Posterior vena cava (tissue), 2 donors: ENCODE data around the gene SLC20A1. TPM values are rescaled to one million over a fixed set of nuclear protein-coding genes. Genes with fewer than 3 reads are reported as not detected.
"Not testable (repeated sequence)": the region's sequence is repeated elsewhere in the genome, so short reads cannot be mapped to it uniquely, and the experiment has no call there.

ENCODE experiments used
- DNase-seq: peaks from one replicate; pipeline ENCODE4 v3.0.0-alpha.2; 2020; ENCODE audit warnings: low spot score
- intact Hi-C, 2 donors: fragments of 100-400 bp; cut with DNase I; formaldehyde crosslinking; loops; one replicate each; pipeline versions ENCODE4 v1.14.1 to v1.14.2; 2022 to 2023
- total RNA-seq, 2 donors: library from RNA; stranded (reverse); fragmentation: NEBNext Ultra II Directional; extraction: Animal tissue kit (Norgen Biotek cat#: 25700); gene quantifications; one replicate each; pipeline ENCODE4 v1.2.1, GENCODE V29; 2021
- donor health status: DM: yes; HTN: yes; CAD: no.
- donor health status: DM: yes; HTN: yes; CAD: no.

Gene SLC20A1
- total RNA-seq, 2 donors from 2014 or later: 41.0 to 43.6 TPM

- intact Hi-C loops: no loop called here
- DNase-seq: peak; percentile 90
Measured at GRCh38 chr2:112690853-112691401, 45.2 kb downstream of the SLC20A1 start.

- DNase-seq: no peak
- intact Hi-C loops: loop anchor here in 1 of 2 donors (2.0 kb wide), 1 partner anchor 29 kb away; the partner anchor contains the start of gene NT5DC4
Measured at GRCh38 chr2:112691881-112692281, 46.1 kb downstream of the SLC20A1 start.

- intact Hi-C loops: loop anchor here in 1 of 2 donors (2.0 kb wide), 1 partner anchor 28 kb away; the partner anchor contains the start of gene NT5DC4
Measured at GRCh38 chr2:112692495-112692911, 46.8 kb downstream of the SLC20A1 start.

GRCh38 chr2:112692918-112693317 is 47.2 kb downstream of the SLC20A1 start:
- DNase-seq: no peak
- intact Hi-C loops: loop anchor here in 1 of 2 donors (2.0 kb wide), 1 partner anchor 28 kb away; the partner anchor contains the start of gene NT5DC4

More at GRCh38 chr2:112692495-112692911, 46.8 kb downstream of the SLC20A1 start:
- peak; percentile 83 for DNase-seq

GRCh38 chr2:112693596-112693995 is 47.9 kb downstream of the SLC20A1 start:
- no peak for DNase-seq
- intact Hi-C loops: loop anchor here in 1 of 2 donors (2.0 kb wide), 1 partner anchor 27 kb away; the partner anchor contains the start of gene NT5DC4

- intact Hi-C loops: no loop called here
- DNase-seq: no peak
Measured at GRCh38 chr2:112694182-112694581, 48.4 kb downstream of the SLC20A1 start.

- DNase-seq: no peak
- intact Hi-C loops: no loop called here
Measured at GRCh38 chr2:112698834-112699515, 53.2 kb downstream of the SLC20A1 start.

GRCh38 chr2:112699984-112700667 is 54.4 kb downstream of the SLC20A1 start:
- DNase-seq: no peak
- intact Hi-C loops: no loop called here

- DNase-seq: no peak
Measured at GRCh38 chr2:112701052-112701451, 55.3 kb downstream of the SLC20A1 start.

GRCh38 chr2:112703684-112704083 is 57.9 kb downstream of the SLC20A1 start:
- DNase-seq: no peak
- intact Hi-C loops: no loop called here

More at GRCh38 chr2:112701052-112701451, 55.3 kb downstream of the SLC20A1 start:
- intact Hi-C loops: no loop called here

- no peak for DNase-seq
Measured at GRCh38 chr2:112705575-112705974, 59.8 kb downstream of the SLC20A1 start.

GRCh38 chr2:112706170-112706664 is 60.5 kb downstream of the SLC20A1 start:
- DNase-seq: no peak
- intact Hi-C loops: no loop called here

More at GRCh38 chr2:112705575-112705974, 59.8 kb downstream of the SLC20A1 start:
- intact Hi-C loops: no loop called here

- intact Hi-C loops, DNase-seq: not testable (repeated sequence)
Measured at GRCh38 chr2:112706947-112707346, 61.2 kb downstream of the SLC20A1 start.

- intact Hi-C loops: no loop called here
- no peak for DNase-seq
Measured at GRCh38 chr2:112708968-112709367, 63.2 kb downstream of the SLC20A1 start.

GRCh38 chr2:112709703-112710102 is 64.0 kb downstream of the SLC20A1 start:
- DNase-seq: no peak
- intact Hi-C loops: no loop called here

GRCh38 chr2:112710956-112711750 is 65.4 kb downstream of the SLC20A1 start:
- no peak for DNase-seq

GRCh38 chr2:112712465-112712864 is 66.7 kb downstream of the SLC20A1 start:
- intact Hi-C loops: no loop called here
- DNase-seq: no peak

More at GRCh38 chr2:112710956-112711750, 65.4 kb downstream of the SLC20A1 start:
- intact Hi-C loops: no loop called here

GRCh38 chr2:112712903-112713584 is 67.3 kb downstream of the SLC20A1 start:
- no peak for DNase-seq

More at GRCh38 chr2:112712903-112713584, 67.3 kb downstream of the SLC20A1 start:
- intact Hi-C loops: no loop called here
